CD4-positive, alpha-beta T cell (primary cell): ENCODE data around the gene OCA2. TPM values are rescaled to one million over a fixed set of nuclear protein-coding genes. Genes with fewer than 3 reads are reported as not detected.

ENCODE experiments used
- ATAC-seq: fragments of 200-7000 bp; cut with Tn5 transposase; one replicate; pipeline ENCODE4 v1.10.0; 2022; ENCODE audit warnings: mild to moderate bottlenecking; ENCODE audit not compliant: poor library complexity
- CTCF ChIA-PET: fragments of 350-600 bp; sonication (Branson Sonifier 250); formaldehyde crosslinking; loops from one replicate; lab custom pipeline; 2021; ENCODE audit warnings: antibody characterized with exemption, inconsistent platforms; lab: Charles Lee
- POLR2A ChIA-PET: fragments of 350-600 bp; sonication (Branson Sonifier 250); formaldehyde crosslinking; loops from one replicate; lab custom pipeline; 2021; ENCODE audit warnings: antibody characterized with exemption, inconsistent platforms; lab: Charles Lee
- DNase-seq, 14 experiments: peaks; one replicate each; pipeline ENCODE4 v3.0.0-alpha.2; 2013 to 2020; ENCODE audit warnings: mixed read lengths in 2 of 14
- H3K27ac ChIP-seq, 2 donors: one replicate each; pipeline versions ENCODE4 v1.5.1 to v1.7.0; 2013; ENCODE audit warnings: low read length in 2 of 2, low read depth in 1 of 2, mild to moderate bottlenecking in 1 of 2
- H3K27me3 ChIP-seq, 2 experiments: 1 replicate in 1 of 2; 2 replicates in 1 of 2; pipeline versions ENCODE4 v1.6.1 to v1.7.0; 2013; ENCODE audit warnings: low read length in 2 of 2, control low read depth in 1 of 2, mild to moderate bottlenecking in 1 of 2, moderate library complexity in 1 of 2; ENCODE audit not compliant: insufficient read depth in 2 of 2, control insufficient read depth in 1 of 2
- H3K36me3 ChIP-seq: one replicate; pipeline ENCODE4 v1.6.1; 2013; ENCODE audit warnings: low read length, control low read depth; ENCODE audit not compliant: insufficient read depth
- H3K4me1 ChIP-seq: one replicate; pipeline ENCODE4 v1.6.1; 2013; ENCODE audit warnings: low read length, control low read depth; ENCODE audit not compliant: insufficient read depth
- H3K4me3 ChIP-seq: one replicate; pipeline ENCODE4 v1.5.1; 2013; ENCODE audit warnings: mild to moderate bottlenecking, low read length, moderate library complexity
- H3K9me3 ChIP-seq, 2 experiments: 1 replicate in 1 of 2; 2 replicates in 1 of 2; pipeline versions ENCODE4 v1.6.1 to v1.7.0; 2013; ENCODE audit warnings: low read length in 2 of 2, mild to moderate bottlenecking in 2 of 2, control low read depth in 1 of 2, moderate library complexity in 1 of 2; ENCODE audit not compliant: control insufficient read depth in 1 of 2, insufficient read depth in 1 of 2
- H3K27ac Mint-ChIP-seq: one replicate; pipeline ENCODE4 v1.8.0; 2020; ENCODE audit warnings: mixed read lengths
- H3K27me3 Mint-ChIP-seq: one replicate; pipeline ENCODE4 v1.8.0; 2021; ENCODE audit warnings: mixed read lengths
- H3K36me3 Mint-ChIP-seq: one replicate; pipeline ENCODE4 v1.8.0; 2021; ENCODE audit warnings: low read depth, mixed read lengths
- H3K4me1 Mint-ChIP-seq: one replicate; pipeline ENCODE4 v1.8.0; 2021; ENCODE audit warnings: low read depth, mixed read lengths
- H3K4me3 Mint-ChIP-seq: one replicate; pipeline ENCODE4 v1.8.0; 2020; ENCODE audit warnings: mild to moderate bottlenecking, mixed read lengths
- H3K9me3 Mint-ChIP-seq: one replicate; pipeline ENCODE4 v1.8.0; 2020; ENCODE audit warnings: mixed read lengths
- CTCF ChIP-seq: fragments of 200-600 bp; IDR thresholded peaks from one replicate; pipeline ENCODE4 v1.8.0; 2022; ENCODE audit warnings: antibody characterized with exemption, mild to moderate bottlenecking
- intact Hi-C, 2 experiments: fragments of 100-400 bp; cut with DNase I in 1 of 2; cut with micrococcal nuclease in 1 of 2; formaldehyde crosslinking; loops; one replicate each; pipeline versions ENCODE4 v1.15.1 to v1.9.0; 2023 to 2025; cut with DNase I, micrococcal nuclease
- total RNA-seq, 174 experiments: library from RNA in 2 of 174; stranded (reverse) in 2 of 174; gene quantifications; one replicate each; pipeline ENCODE4 v1.2.3 and lab custom pipeline; 2021 to 2026

OCA2 gene
- total RNA-seq, 2 experiments from 2014 or later = not detected

GRCh38 chr15:28081594-28081993, 17.5 kb downstream of the OCA2 start:
- no peak overlapping the region for H3K4me3 ChIP-seq
- TF ChIP-seq CTCF = no peak
- H3K4me1 ChIP-seq = peaks cover 3% of the 10 kb centered on the region
- H3K4me3 Mint-ChIP-seq = no peak overlapping the region
- H3K4me1 Mint-ChIP-seq = no peaks in the 10 kb centered on the region
- DNase-seq (no peak), ATAC-seq (no peak)
- H3K9me3 ChIP-seq = peaks cover 0 to 10% of the 10 kb centered on the region in 2 experiments
- H3K27ac ChIP-seq = no peak overlapping the region
- no peaks in the 10 kb centered on the region for H3K9me3 Mint-ChIP-seq
- intact Hi-C loops = no loop called here
- H3K36me3 ChIP-seq = no peaks in the 10 kb centered on the region
- peaks cover 10 to 18% of the 10 kb centered on the region in 2 experiments for H3K27me3 ChIP-seq
- ChIA-PET POLR2A (no interaction called here), CTCF (no interaction called here)
- H3K27ac Mint-ChIP-seq = no peak overlapping the region
- no peaks in the 10 kb centered on the region for H3K36me3 Mint-ChIP-seq
- peaks cover 24% of the 10 kb centered on the region for H3K27me3 Mint-ChIP-seq

DNA sequence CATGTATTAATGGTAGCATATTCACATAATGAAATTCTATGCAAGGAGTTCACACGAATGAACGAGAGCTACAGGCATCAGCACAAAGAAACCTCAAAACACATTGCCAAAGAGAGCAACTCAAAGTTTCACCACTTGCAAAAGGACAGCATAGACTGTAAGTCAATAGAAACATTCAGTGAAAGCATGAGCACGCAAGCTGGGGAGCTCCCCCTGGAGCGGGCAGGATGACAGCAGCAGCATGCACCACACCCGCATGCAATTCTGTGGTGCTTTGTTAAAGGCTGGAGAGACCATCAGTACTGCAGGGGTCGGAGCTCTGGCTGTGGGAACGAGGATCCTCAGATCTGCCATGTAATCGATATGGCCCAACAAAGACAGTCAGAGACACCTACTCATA, 18.7 kb downstream of the OCA2 start:
- ChIA-PET POLR2A (no interaction called here), CTCF (no interaction called here)
- H3K9me3 Mint-ChIP-seq = no peaks in the 10 kb centered on the region
- no peaks in the 10 kb centered on the region for H3K36me3 Mint-ChIP-seq
- no peak for TF ChIP-seq CTCF
- H3K27me3 Mint-ChIP-seq = peaks cover 18% of the 10 kb centered on the region
- intact Hi-C loops = no loop called here
- H3K27ac Mint-ChIP-seq = no peak overlapping the region
- H3K4me3 Mint-ChIP-seq = no peak overlapping the region
- no peak overlapping the region for H3K27ac ChIP-seq
- no peaks in the 10 kb centered on the region for H3K4me1 Mint-ChIP-seq
- peaks cover 0 to 10% of the 10 kb centered on the region in 2 experiments for H3K9me3 ChIP-seq
- H3K4me1 ChIP-seq = no peaks in the 10 kb centered on the region
- DNase-seq = no peak
- H3K4me3 ChIP-seq = no peak overlapping the region
- no peak for ATAC-seq
- H3K27me3 ChIP-seq = peaks cover 6 to 11% of the 10 kb centered on the region in 2 experiments
- no peaks in the 10 kb centered on the region for H3K36me3 ChIP-seq

GRCh38 chr15:28079313-28079969, 19.7 kb downstream of the OCA2 start:
- Histone ChIP-seq H3K4me1 (no peaks in the 10 kb centered on the region), H3K36me3 (no peaks in the 10 kb centered on the region), H3K27me3 (peaks cover 2 to 8% of the 10 kb centered on the region in 2 experiments), H3K27ac (no peak overlapping the region), H3K4me3 (no peak overlapping the region), H3K9me3 (peaks cover 0 to 6% of the 10 kb centered on the region in 2 experiments)
- no peak for ATAC-seq
- H3K36me3 Mint-ChIP-seq = no peaks in the 10 kb centered on the region
- POLR2A ChIA-PET = no interaction called here
- intact Hi-C loops = no loop called here
- H3K27ac Mint-ChIP-seq = no peak overlapping the region
- H3K4me3 Mint-ChIP-seq = no peak overlapping the region
- no peaks in the 10 kb centered on the region for H3K4me1 Mint-ChIP-seq
- H3K9me3 Mint-ChIP-seq = no peaks in the 10 kb centered on the region
- no peak for DNase-seq
- H3K27me3 Mint-ChIP-seq = peaks cover 13% of the 10 kb centered on the region
- CTCF ChIA-PET = no interaction called here
- no peak for TF ChIP-seq CTCF
